ENCODE results near the gene LMX1A.

Gene LMX1A

DNA sequence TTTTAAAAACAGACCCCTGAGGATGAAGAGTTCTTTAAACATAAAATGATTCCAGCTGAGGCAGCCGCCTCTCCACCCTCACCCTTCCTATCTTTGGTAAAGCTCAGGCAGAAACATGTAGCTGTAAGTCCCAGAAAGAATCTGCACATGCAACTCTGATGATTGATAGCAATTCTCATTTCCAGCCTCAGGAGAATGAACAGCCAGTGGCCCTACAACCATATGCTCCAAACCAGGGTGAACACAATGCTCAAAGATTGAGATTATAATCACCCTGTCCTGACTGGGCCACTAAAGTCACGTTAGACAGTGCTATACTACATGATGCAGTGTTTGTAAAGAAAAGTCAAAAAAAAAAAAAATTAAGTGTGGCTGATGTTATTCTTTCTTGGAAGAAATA, 80.2 kb downstream of the LMX1A start:
- FAIRE-seq (no peak), DNase-seq (ENCODE audit: low spot score) (no peak)

DNA sequence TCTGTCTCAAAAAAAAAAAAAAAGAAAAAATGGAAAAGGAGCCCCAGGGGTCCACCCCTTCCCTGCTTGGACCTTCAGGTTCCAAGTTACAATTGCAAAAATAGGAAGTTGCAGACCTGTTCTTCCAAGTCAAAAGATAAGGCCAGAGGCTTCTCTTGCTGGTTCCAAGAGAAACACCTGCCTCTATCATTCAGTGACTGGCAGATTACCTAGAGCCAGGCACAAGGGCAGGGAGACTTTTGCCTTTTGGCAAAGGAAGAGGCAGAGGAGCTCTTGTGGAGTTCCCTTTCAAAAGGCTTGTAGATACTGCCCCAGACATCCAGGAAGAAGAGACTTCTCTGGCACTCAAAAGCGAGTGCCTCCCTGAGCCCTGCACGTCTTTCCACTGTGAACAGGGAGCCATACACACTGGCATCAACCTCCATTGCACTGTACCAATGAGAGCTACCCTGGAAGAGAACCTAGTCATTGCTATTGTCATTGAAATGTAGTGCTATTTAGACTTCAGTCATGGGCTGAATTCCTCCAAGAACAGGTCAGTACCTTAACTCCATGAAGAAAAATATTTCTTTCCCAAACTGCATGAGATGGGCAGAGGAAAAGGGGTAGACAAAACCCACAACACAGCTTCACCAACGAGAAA, 91.2 kb downstream of the LMX1A start:
- DNase-seq (ENCODE audit: low spot score) (no peak), FAIRE-seq (no peak)

DNA sequence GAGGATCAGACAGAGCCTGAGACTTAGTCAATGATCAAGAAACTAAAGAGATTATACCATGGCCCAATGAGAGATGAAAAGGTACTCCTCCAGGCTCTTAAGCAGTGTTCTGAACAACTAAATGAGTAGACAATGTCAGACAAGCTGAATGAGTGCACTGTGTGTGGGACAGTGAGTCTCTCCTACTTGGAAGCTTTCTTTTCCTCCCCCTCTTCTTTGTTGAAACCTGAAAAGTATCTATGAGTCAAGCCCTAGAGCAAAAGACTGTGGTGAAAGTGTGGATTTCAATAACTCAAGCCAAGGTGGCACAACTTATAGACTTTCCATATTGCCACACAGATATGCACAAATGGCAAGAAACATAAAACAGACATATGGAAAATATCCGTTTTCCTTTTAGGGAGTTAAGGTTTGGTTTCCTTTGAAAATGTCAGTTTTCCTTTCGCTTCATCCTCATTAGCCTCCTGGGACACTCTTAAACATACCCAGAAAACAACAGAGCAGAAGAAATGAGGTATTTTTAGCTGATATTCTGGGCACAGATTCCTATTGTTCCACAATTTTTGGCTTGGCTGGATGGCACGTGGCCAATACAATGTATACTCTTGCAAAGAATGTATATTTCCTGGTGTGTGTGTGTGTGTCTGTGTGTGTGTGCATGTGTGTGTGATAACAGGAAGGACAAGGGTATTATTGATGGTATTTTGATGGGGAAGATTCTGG, 96.6 kb downstream of the LMX1A start:
- DNase-seq (ENCODE audit: low spot score) (no peak), FAIRE-seq (no peak)

DNA sequence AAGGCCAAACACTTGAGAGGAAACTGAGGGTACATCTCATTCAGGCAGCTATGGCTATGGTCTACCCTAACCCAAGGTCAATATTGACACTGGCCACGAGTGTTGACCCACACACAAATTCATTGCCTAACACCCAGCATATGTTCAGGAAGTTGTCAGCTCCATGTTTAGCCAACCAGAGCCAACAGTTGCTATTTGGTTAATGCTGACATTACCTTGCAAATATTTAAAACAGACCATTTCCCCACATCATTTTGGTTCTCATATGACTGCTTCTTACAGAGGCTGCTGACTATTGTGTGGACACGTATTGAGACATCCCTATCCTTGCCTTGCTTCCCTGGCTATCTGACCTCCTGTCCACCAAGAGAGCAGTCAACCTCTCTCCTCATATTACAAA, 97.3 kb downstream of the LMX1A start:
- no peak for DNase-seq (ENCODE audit: low spot score)
- FAIRE-seq, result no peak

DNA sequence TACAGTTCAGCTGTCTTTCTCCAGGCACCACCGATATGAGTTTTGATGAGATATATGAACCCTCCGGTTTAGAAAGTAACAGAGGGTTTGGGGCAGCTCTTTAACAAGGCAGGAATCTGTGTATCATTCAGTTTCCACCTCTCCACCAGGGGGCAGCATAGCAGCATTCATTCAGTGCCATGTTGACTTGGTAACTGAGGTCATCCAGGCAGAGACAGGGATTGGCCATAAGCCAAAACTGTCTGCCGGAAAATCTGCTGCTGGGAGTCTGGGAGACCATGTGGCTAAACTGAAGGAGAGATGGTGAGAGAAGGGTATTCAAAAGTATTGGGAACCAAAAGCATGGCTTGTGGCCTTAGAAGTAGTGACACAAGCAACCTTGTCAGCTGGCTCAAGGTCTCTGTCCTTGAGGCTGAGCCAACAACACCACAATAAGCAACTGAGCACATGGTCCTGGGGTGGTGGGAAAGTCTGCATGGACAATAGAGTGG, 98.5 kb downstream of the LMX1A start:
- peak; percentile 45 for DNase-seq (ENCODE audit: low spot score)
- FAIRE-seq, result no peak

DNA sequence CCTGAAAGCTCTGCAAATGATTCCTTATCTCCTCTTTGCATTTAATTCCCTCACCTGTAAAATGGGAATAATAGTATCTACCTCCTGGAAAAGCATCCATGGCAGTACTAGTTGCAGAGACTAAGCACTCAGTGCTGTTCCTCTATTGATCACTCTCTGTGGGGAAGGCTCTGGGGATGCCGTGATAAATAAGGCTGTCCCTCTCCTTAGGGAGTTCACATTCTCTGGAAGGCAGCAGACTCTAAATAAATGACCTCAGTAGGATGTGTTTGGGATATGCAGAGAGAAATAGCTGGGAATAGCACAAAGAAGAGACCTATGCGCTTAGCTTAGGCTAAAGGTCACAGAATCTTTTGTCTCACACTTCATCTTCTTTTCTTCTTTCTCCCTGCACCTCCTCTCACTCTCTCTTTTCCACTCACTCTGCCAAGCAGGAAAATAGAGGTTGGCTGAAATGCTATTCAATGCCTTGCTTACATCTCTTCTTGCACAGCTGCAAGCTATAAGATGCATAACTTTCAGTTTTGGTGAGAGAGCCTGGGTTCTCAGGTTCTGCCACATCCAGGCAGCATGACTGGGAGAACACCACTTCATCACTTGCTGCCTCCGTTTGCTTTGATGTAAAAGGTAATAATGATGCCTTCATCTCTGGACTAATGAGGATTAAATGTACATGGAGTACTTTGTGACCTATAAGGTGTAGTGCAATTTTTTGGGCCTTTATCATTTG, 101.5 kb downstream of the LMX1A start:
- FAIRE-seq (no peak), DNase-seq (ENCODE audit: low spot score) (no peak)

DNA sequence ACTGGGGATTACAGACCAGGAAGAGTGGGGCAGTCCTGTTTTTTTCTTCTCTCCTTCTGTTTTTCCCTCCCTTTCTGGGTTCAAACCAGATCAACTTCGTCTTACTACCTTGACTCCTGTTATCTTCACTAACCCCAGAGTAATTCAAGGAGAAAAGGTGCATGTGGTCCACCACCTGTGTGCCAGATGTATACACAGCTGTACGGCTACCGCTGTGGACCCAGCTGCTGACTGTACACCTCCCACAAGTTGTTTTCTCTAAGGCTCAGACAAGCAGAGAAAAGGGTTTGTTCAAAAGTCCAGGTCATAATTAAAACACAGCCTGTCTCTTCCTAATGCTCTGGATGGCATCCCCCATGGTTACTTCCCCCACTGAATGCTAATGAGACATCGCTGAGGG, 102.1 kb downstream of the LMX1A start:
- no peak for DNase-seq (ENCODE audit: low spot score)
- no peak for FAIRE-seq

DNA sequence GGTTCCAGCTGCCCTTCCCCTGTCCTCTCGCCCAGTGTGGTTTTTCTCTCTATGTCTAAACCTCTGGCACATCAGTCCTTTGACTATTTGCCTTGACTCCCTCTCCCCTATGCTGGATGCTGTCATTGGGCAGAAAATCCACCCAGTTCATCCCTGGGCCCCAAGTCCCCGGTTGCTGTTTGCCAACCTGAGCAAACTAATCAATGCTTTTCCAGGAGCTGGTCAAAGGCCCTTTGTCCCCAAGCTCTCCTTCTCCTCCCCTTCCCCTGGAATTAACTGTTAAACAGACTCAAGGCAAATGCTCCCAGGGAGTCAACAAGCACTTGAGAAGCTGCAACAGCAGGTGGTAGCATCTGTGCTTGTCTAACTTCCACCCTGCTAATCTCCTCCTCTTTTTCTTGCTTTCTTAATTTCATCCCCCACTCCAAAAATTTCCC, 102.7 kb downstream of the LMX1A start:
- FAIRE-seq (no peak), DNase-seq (ENCODE audit: low spot score) (no peak)

DNA sequence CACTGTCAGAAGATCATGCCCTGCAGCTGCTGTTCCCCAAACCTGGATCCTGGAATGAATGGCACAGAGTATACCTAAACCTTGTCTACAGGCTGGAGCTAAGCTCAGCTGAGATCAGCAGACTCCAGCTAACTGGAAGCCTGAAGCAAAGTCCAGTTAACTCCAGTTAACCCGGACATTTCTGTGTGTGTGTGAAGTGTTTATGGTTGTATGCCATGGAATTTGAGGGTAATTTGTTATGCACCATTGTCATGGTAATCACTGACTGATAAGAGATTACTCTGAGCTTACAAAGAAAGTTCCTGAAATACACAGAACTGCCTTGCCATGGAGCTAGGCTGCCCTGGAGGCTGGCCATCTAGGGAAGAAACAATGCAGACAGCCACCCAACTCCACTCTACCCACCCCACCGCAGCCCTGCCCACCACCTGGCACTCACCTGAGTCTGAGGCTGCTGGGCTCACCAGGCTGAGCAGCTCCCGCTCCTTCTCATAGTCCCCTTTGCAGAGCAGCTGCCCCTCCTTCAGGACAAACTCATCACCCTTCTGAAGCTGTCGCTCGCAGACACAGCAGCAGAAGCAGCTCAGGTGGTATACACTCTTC, 107.4 kb downstream of the LMX1A start:
- FAIRE-seq, result no peak
- DNase-seq (ENCODE audit: low spot score), result no peak

DNA sequence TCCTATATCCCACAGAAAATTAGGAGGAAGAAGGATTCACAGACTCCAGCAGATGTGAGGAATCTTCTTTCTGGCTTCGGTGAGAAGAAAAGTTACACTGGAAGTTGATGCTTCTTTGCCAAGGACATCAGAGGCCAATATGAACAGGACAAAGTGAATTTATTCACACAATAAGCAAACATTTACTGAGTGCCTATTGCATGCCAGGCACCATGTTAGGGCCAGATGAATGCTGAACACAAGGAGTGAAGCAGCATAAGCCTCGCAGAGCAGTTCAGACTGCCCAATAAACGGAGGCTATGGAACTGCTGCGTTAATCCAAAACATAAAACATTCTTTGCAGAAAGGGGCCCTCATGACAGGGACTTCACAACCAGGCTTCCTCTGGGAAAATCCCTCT, 114.6 kb downstream of the LMX1A start:
- no peak for FAIRE-seq

DNA sequence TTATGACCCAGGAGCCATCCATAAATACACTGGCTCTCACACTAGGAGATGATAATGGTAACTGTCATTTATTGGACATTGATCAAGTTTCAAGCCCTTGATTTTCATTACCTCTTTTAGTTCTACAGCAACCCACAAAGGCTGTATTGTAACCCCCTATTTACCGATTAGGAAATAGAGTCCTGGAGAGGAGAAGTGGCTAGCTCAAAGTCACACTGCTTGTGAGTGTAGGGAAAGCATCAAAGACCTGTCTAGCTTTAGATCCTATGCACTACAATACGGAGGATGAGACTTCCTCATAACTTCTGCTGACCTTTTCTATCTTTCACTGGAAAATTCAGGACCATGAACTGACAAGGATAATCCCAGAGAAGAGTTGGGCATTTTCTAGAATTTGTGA, 115.2 kb downstream of the LMX1A start:
- no peak for FAIRE-seq
- DNase-seq (ENCODE audit: low spot score), result no peak

More for the DNA sequence above, 114.6 kb downstream of the LMX1A start:
- DNase-seq (ENCODE audit: low spot score), result no peak

DNA sequence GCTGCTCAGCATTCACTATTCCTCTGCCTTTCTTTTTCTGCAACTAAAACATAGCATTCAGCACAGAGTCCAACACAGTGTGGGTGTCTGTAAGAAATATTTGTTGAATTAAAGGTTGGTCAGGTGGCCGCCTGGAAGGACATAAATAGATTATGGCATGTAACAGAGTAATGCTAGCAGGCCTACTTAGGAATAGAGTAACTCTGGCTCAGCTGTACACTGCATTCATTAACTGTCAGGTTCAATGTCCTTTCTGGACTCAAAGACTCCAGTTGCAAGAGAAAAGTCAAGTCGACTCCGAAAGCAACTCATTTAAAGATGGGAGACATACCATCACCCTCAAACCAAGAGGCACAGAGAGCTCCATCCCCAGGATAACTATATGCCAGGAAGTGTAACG, 116.0 kb downstream of the LMX1A start:
- DNase-seq (ENCODE audit: low spot score) (no peak), FAIRE-seq (no peak)

DNA sequence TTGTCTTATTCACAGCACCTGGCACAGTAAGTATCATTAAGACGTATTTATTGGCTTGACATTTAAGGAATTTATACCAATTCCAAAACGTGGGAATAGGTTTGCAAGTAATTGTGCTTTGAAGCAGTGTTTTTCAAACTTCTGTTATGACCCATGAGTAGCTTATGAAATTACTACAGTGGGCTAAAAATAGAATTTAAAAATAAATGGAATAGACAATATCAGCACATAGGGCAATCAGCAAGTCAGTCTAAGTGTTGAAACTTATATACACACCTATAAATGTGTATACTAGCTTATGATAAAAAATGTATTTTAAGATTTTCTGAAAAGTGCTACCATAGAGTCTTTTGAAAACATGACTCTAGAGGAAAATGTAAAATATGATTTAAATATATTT, 116.6 kb downstream of the LMX1A start:
- FAIRE-seq (no peak), DNase-seq (ENCODE audit: low spot score) (no peak)

DNA sequence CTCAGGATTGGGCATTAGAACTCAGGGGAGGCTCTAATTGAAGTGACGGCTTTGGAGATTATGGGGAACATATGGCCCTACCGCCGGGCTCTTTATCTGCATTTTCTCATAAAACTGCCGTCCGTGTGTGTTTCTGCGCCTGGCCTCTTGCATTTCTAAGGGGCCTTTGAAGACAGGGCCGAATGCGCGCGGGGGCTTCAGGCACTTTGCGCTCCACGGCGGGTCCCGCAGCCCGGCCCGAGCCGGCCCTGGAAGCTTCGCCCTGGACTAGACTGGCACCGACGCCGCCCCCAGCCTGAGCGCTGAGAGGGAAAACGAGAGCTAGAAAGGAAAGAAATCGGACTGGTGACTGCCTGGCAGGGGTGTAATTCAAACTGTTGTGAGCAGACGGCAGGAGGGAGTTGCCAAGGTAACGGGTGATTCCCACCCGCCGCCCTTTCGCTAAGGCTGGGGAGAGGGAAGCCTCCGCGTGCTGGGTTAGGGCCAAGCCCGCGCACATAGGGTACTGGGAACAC, 120.7 kb downstream of the LMX1A start:
- FAIRE-seq, result no peak
- DNase-seq (ENCODE audit: low spot score), result no peak

DNA sequence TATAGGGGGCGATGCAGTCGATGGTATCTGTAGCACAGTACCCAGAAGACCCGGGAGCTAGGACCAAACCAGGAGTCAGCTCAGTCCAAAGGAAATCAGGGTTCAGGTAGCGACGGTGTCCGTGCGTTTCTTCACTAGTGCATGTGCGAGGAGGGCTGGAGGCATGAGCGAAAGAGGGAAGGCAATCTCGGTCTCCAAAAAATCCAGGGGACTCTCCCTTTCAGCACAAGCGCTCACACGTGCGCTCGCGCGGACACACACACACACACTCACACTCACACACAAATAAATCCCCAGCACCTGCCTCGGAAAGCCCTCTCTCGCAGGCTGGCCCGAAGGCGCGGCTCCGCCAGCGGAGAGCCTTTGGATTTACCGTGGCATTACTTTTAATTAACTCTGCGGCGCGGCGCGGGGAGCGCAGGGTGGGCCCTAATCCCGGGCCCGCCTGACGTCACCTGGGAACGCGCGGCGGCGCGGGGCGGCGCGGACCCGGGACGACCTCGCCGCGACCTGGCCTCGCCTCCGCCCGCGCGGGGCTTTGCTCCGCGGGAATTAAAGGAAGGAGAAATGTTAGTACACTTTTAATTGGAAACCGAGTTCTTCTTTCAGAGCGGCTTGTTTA, 121.2 kb downstream of the LMX1A start:
- DNase-seq (ENCODE audit: low spot score), result no peak
- FAIRE-seq, result no peak

DNA sequence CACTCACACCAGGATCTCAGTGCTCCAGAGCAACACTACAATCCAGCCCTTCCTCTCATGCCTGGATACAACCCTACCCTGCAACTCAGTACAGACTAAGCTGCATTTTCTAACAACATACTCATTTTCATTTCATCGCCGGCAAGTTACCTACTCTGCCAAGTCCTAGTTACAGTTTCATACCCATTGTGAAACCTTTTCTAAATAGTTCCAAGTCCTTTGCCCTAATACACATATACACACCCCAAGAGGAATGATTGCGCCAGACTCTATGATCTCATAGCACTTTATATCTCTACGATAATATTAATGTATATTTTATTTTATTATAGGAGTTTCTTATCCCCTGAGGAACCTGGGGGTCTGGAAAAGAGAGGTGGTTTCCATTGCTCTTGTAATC, 122.4 kb downstream of the LMX1A start:
- FAIRE-seq (no peak), DNase-seq (ENCODE audit: low spot score) (no peak)

DNA sequence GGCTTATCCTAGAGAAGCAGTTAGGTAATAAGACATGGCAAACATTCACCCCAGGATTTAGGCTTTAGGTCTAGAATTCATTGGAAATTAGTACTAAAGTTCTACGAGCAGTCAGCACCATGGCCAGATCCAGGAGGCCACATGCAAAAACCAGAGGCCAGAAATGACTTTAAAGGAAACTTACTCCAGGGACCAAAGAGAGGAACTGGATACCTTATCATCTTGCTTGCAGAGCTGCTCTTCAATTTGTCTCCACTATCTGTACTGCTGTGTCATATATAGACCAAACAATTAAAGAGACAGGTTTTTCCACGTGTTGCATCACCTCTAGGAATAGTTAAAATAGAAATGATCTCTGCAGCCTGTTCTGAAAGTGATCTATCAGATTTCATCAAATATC, 127.8 kb downstream of the LMX1A start:
- FAIRE-seq (no peak), DNase-seq (ENCODE audit: low spot score) (no peak)

DNA sequence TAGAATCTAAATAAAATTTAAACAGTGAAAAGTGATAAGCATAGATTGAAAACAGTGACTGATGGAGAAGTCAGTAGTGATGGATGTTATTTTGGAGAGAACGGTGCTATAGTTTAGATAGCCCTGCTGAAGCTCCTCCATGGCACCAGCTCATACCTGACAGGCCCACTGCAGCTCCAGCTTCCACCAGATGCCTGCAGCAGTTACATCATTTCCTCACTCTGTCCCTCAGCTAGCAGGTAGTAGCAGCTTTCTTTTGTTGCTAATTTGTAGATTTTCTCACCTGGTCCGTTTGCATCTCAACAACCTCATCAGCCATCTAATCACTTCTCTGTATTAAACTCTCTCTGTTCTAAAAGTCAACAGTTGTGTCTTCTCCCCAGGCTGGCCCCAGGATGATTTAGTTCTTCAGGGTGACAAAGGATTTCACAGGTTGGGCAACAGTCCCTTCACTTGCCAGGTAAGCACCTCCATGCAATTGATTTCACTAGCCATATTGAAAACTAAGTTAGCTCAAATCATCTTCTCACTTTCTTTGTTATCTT, 128.3 kb downstream of the LMX1A start:
- FAIRE-seq, result no peak
- DNase-seq (ENCODE audit: low spot score), result no peak

DNA sequence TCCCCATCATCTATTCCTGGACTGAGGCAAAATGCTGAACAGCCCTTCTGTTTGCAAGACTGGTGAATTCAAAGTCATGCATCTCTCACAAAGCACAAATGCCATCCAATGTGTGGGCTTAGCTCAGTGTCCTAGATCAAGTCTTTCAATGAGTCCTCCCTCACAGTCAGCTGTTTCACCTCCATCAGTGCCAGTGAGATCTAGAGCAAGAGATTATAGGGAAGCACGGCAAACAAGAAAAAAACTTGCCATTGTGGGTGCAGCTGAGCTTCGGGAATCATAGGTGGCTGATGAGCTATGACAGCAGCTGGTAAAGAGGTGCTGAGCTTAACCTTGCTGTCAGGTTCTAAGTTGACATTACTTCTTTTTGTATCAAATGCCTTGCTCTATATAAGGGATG, 130.2 kb downstream of the LMX1A start:
- DNase-seq (ENCODE audit: low spot score) (no peak), FAIRE-seq (no peak)

DNA sequence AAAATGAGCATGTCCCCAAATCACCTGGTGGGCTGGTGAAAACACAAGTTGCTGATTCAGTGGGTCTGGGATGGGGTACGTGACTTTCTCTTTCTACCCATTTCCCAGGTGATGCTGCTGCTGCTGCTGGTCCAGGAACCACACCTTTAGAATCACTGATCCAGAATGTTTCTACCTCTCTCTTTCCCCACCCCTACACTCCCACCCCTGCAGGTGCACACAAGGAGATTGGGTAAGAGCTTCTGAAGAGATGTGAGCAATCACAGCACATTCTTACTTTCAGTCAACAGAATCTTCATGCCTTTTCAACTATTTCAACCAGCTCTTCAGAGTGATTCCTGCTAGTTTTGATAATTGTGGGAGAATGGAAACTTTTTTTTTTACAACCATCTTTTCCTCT, 130.9 kb downstream of the LMX1A start:
- DNase-seq (ENCODE audit: low spot score), result no peak
- no peak for FAIRE-seq

DNA sequence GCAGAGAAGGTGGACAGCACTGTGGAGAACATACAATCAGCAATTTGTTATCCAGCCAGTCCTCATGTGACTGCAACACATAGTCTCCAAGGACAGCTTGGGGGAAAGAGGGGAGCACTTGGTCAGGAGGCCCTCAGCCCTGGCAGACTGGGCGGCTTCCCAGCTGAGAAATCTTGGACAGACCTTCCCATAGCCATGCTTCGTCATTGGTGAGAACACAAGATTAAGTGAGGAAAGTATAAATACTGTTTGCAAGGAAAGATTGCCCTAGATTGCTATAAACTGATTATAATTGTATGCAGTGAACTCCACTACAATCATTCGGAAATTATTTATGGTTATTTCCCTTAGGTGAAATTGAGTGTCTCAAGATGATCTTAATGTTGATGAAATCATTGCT, 131.5 kb downstream of the LMX1A start:
- FAIRE-seq (no peak), DNase-seq (ENCODE audit: low spot score) (no peak)

Data from RCC 7860 (cell line).